Left cardiac atrium (tissue), 4 donors: ENCODE results near the gene HS6ST1. TPM values are rescaled to one million over a fixed set of nuclear protein-coding genes. Genes with fewer than 3 reads are reported as not detected.
"Not testable (repeated sequence)": the region's sequence is repeated elsewhere in the genome, so short reads cannot be mapped to it uniquely, and the experiment has no call there.

ENCODE experiments used
- ATAC-seq, 2 donors: fragments of 200-7000 bp; cut with Tn5 transposase; one replicate each; pipeline ENCODE4 v1.9.1; 2020; ENCODE audit warnings: mild to moderate bottlenecking in 2 of 2, moderate library complexity in 2 of 2
- DNase-seq: peaks from one replicate; pipeline ENCODE4 v3.0.0-alpha.2; 2020
- intact Hi-C, 2 donors: fragments of 100-400 bp; cut with DNase I; formaldehyde crosslinking; loops; one replicate each; pipeline versions ENCODE4 v1.14.1 to v1.15.1; 2022 to 2023
- total RNA-seq, 2 donors: library from RNA; stranded (reverse); fragmentation: NEBNext Ultra II Directional; extraction: Animal tissue kit (Norgen Biotek cat#: 25700); gene quantifications; one replicate each; pipeline ENCODE4 v1.2.1, GENCODE V29; 2021
- donor health status: DM: no; HTN: yes; CAD: no.
- donor health status: DM: no; HTN: yes; CAD: no; lungs with severe emphysema.
- donor health status: DM: yes; HTN: yes; CAD: no.
- donor health status: Dilated cardiomyopathy.

HS6ST1 gene
- total RNA-seq, 2 donors from 2014 or later, result 14.3 to 19.3 TPM

- DNase-seq, intact Hi-C loops, ATAC-seq: not testable (repeated sequence)
Observed at GRCh38 chr2:128266463-128266862, 52.2 kb downstream of the HS6ST1 start.

DNA sequence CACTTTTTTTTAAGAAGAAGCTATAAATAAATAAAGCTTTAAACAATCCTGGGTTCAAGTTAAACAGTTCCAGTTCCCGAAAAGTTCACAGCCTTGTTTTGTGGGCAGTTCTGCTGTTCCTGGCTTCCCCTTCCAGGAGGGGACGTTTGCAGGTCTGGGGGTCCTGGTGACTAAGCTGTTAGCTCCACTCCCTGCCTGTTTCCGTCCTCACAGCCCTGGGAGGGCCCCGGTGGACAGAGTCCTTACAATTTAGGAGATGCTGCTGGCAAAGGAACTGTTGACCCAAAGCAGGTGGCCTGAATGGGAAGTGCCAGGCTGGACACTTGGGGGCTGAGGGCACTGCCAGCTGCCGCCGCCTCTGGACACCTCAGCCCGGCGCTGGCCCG lies 53.1 kb downstream of the HS6ST1 start:
- ATAC-seq, DNase-seq, intact Hi-C loops: not testable (repeated sequence)

- no peak for ATAC-seq
- intact Hi-C loops, result no loop called here
Observed at GRCh38 chr2:128264881-128265607, 53.6 kb downstream of the HS6ST1 start.

GRCh38 chr2:128263902-128264331 lies 54.8 kb downstream of the HS6ST1 start:
- no peak for DNase-seq
- no peak for ATAC-seq
- intact Hi-C loops, result no loop called here

More at GRCh38 chr2:128264881-128265607, 53.6 kb downstream of the HS6ST1 start:
- DNase-seq, result no peak

GRCh38 chr2:128262315-128263253 lies 56.1 kb downstream of the HS6ST1 start:
- DNase-seq, result no peak
- intact Hi-C loops, result no loop called here
- ATAC-seq, result no peak

GRCh38 chr2:128261245-128262128 lies 57.2 kb downstream of the HS6ST1 start:
- ATAC-seq (peak in 1 of 2 donors; percentile 20), DNase-seq (no peak)
- intact Hi-C loops, result no loop called here

GRCh38 chr2:128260239-128261138 lies 58.2 kb downstream of the HS6ST1 start:
- ATAC-seq, result peak; percentile 84 to 87
- DNase-seq, result peak; percentile 74
- intact Hi-C loops, result no loop called here

GRCh38 chr2:128259585-128259984 lies 59.1 kb downstream of the HS6ST1 start:
- intact Hi-C loops, result no loop called here
- DNase-seq (no peak), ATAC-seq (no peak)

- intact Hi-C loops, result no loop called here
- ATAC-seq, result no peak
- no peak for DNase-seq
Observed at GRCh38 chr2:128258218-128258617, 60.5 kb downstream of the HS6ST1 start.

DNA sequence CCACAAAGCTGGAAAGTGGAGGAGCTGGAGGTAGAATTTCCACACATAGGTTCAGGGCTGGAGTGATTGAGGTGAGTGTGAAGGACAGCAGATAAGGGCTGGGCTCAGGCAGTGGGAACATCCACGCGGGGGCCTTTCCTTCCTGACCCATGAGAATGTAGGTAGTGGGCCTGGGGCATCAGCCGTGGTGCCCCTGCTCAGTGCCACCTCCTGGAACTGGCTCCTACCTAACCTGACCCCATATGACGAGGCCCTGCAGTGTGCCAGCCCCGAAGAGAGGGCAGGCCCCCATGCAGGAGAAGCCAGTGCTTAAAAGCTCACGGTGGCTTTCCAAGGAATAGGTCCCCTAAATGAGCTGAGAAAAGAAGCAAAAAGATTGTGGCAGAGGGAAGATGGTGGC lies 66.2 kb downstream of the HS6ST1 start:
- intact Hi-C loops, result no loop called here
- DNase-seq (no peak), ATAC-seq (no peak)

DNA sequence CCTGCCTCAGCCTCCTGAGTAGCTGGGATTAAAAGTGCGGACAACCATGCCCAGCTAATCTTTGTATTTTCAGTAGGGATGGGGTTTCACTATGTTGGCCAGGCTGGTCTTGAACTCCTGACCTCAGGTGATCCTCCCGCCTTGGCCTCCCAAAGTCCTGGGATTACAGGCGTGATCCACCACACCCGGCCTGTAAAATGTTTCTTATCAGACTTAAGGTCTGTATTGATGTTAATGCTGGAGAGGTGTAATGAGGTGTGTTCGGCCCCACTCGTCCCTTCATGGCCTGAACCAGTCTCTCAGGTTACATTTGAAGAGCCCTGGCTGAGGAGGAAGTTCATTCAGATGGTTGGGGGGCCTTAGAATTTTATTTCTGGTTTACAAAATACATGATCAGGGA lies 66.6 kb downstream of the HS6ST1 start:
- intact Hi-C loops, result not testable (repeated sequence)

GRCh38 chr2:128250229-128251025 lies 68.2 kb downstream of the HS6ST1 start:
- intact Hi-C loops, result no loop called here
- ATAC-seq (peak; percentile 39 to 81), DNase-seq (no peak)

More for the DNA sequence above, 66.6 kb downstream of the HS6ST1 start:
- not testable (repeated sequence) for DNase-seq, ATAC-seq

GRCh38 chr2:128249555-128249954 lies 69.1 kb downstream of the HS6ST1 start:
- no peak for DNase-seq
- peak; percentile 55 to 90 for ATAC-seq
- intact Hi-C loops, result no loop called here

DNA sequence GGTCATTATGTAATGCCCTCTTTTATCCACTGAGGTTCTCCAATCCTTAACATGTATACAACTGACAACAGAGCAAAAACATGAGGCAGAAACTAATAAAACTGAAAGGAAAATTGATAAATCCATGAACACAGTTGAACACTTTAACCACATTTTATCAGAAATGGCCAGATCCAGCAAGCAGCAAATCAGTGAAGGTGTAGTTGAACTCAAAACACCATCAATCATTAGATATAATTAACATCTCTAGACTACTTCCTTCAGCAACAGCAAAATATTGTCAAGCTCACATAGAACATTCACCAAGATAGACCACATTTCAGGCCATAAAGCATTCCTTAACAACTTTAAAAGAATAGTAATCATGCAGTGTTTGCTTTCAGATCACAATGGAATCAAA lies 72.9 kb downstream of the HS6ST1 start:
- DNase-seq, result no peak
- ATAC-seq, result no peak
- intact Hi-C loops, result no loop called here

DNA sequence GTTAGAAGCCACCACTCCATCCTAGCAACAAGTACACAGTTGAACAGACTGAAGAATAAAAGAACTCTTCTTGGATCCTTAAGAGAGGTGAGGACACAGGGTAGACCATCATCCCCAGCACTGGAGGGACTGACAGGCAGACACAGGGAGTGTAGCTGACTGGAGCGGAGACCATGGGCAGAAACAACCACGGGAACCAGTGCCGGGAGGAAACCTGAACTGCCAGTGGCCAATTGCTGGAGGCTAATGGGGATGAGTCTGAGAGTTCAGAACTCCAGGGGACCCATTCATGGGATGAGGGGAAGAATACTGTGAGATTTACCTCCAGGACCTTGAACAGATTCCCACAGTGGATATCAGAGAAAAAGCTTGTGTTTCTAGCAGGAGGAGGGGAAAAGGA lies 76.8 kb downstream of the HS6ST1 start:
- intact Hi-C loops, result no loop called here
- no peak for ATAC-seq
- DNase-seq, result no peak

- no peak for DNase-seq
- intact Hi-C loops, result loop anchor here in 1 of 2 donors (10.0 kb wide), 1 partner anchor 173 kb away; no protein-coding TSS in a partner anchor
- no peak for ATAC-seq
Observed at GRCh38 chr2:128237911-128238697, 80.6 kb downstream of the HS6ST1 start.
